Measurements from ENCODE around the gene CAMTA1.

- no peak for TF ChIP-seq EGR1 (conservative IDR thresholded peaks at IDR 0.05)
- no peak for TF ChIP-seq MEF2D (tag; conservative IDR thresholded peaks at IDR 0.05; ENCODE audit: low read depth)
- TF ChIP-seq POLR2A (conservative IDR thresholded peaks at IDR 0.05), result no peak
- TF ChIP-seq ZNF384 (IDR thresholded peaks at IDR 0.05; ENCODE audit: low read depth, low read length), result no peak
- TF ChIP-seq ZFX (CRISPR knock-in tag; IDR thresholded peaks at IDR 0.05), result no peak
- no peak for TF ChIP-seq TAF1 (IDR thresholded peaks at IDR 0.05; ENCODE audit: control insufficient read depth, extremely low read depth, insufficient read depth, low read length, severe bottlenecking)
- TF ChIP-seq MAFK (IDR thresholded peaks at IDR 0.05; ENCODE audit: low read length), result no peak
- no peak for TF ChIP-seq CTCF (IDR thresholded peaks at IDR 0.05 in 2 of 3, conservative IDR thresholded peaks at IDR 0.05 in 1 of 3; ENCODE audit: insufficient read depth in 2 of 3, low read depth in 1 of 3, low read length in 3 of 3)
- no peak for TF ChIP-seq SMC3 (conservative IDR thresholded peaks at IDR 0.05; ENCODE audit: insufficient read depth, low read depth, low read length)
- no peak for TF ChIP-seq ELK1 (CRISPR knock-in tag; IDR thresholded peaks at IDR 0.05)
- TF ChIP-seq ZBTB43 (CRISPR knock-in tag; IDR thresholded peaks at IDR 0.05), result no peak
- no peak for TF ChIP-seq ZNF79 (CRISPR knock-in tag; IDR thresholded peaks at IDR 0.05; ENCODE audit: low read depth)
- TF ChIP-seq PRDM10 (IDR thresholded peaks at IDR 0.05; ENCODE audit: partially characterized antibody), result no peak
- no peak for TF ChIP-seq ZNF239 (CRISPR knock-in tag; IDR thresholded peaks at IDR 0.05)
These were observed 580.5 kb downstream of the CAMTA1 start for GRCh38 chr1:7365706-7366105.
